ENCODE results near the gene TPPP3.
"Not testable (repeated sequence)": the region's sequence is repeated elsewhere in the genome, so short reads cannot be mapped to it uniquely, and the experiment has no call there.

TPPP3 gene

GRCh38 chr16:67384778-67385510 is 8.4 kb downstream of the TPPP3 start:
- TF ChIP-seq, protein P1, sequence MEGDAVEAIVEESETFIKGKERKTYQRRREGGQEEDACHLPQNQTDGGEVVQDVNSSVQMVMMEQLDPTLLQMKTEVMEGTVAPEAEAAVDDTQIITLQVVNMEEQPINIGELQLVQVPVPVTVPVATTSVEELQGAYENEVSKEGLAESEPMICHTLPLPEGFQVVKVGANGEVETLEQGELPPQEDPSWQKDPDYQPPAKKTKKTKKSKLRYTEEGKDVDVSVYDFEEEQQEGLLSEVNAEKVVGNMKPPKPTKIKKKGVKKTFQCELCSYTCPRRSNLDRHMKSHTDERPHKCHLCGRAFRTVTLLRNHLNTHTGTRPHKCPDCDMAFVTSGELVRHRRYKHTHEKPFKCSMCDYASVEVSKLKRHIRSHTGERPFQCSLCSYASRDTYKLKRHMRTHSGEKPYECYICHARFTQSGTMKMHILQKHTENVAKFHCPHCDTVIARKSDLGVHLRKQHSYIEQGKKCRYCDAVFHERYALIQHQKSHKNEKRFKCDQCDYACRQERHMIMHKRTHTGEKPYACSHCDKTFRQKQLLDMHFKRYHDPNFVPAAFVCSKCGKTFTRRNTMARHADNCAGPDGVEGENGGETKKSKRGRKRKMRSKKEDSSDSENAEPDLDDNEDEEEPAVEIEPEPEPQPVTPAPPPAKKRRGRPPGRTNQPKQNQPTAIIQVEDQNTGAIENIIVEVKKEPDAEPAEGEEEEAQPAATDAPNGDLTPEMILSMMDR (IDR thresholded peaks at IDR 0.05; ENCODE audit: insufficient read depth, low read length, missing control alignments) = no peak
- POLR2A ChIA-PET = no interaction called here
- CTCF ChIA-PET = interaction anchor here (0.9 to 1.5 kb wide), 5 partner anchors 8 to 103 kb away, joined by 3 to 4 read pairs (median 3); partner anchors contain the start of genes ATP6V0D1 and TPPP3
- H3K4me3 ChIP-seq (ENCODE audit: low read depth, low read length) = no peak overlapping the region
- no peak for DNase-seq (ENCODE audit: low read depth, low spot score)

DNA sequence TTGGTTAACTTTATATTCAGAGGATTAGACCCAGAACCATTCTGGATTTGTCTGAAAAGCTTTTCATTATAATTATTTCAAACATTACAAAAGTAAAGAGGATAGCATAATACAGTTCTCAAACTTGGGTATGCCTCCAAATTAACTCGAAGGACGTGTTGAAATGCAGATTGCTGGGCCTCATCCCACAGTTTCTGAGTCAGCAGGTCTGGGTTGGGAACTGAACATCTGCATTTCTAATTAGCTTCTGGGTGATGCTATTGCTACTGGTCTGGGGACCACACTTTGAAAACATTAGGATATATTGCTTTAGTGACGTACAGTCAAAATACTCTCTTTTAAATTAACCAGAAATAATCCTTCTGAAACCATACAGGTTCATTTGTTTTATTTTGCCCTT is 10.0 kb downstream of the TPPP3 start:
- DNase-seq (ENCODE audit: low read depth, low spot score) = no peak
- TF ChIP-seq, protein P1 (IDR thresholded peaks at IDR 0.05; ENCODE audit: insufficient read depth, low read length, missing control alignments) = no peak
- ChIA-PET POLR2A (no interaction called here), CTCF (interaction anchor here (1.1 to 1.7 kb wide), 4 partner anchors 10 to 83 kb away, joined by 3 to 8 read pairs (median 4); partner anchors contain the start of genes TPPP3 and ZDHHC1)
- no peak overlapping the region for H3K4me3 ChIP-seq (ENCODE audit: low read depth, low read length)

GRCh38 chr16:67378642-67379041 is 14.7 kb downstream of the TPPP3 start:
- no peak overlapping the region for H3K4me3 ChIP-seq (ENCODE audit: low read depth, low read length)
- POLR2A ChIA-PET = no interaction called here
- TF ChIP-seq, protein P1 (IDR thresholded peaks at IDR 0.05; ENCODE audit: insufficient read depth, low read length, missing control alignments) = no peak
- no peak for DNase-seq (ENCODE audit: low read depth, low spot score)
- CTCF ChIA-PET = interaction anchor here (0.6 to 1.2 kb wide), 2 partner anchors 15 to 21 kb away, joined by 3 read pairs; partner anchors contain the start of gene TPPP3

DNA sequence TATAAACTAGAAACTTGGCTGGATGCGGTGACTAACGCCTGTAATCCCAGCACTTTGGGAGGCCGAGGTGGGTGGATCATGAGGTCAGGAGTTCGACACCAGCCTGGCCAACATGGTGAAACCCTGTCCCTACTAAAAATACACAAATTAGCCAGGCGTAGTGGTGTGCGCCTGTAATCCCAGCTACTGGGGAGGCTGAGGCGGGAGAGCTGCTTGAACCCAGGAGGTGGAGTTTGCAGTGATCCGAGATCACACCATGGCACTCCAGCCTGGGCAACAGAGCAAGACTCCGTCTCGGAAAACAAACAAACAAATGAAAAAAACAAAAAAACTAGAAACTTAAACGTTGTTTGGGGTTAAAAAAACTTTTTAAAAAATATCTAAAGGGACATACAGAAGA is 17.3 kb downstream of the TPPP3 start:
- DNase-seq (ENCODE audit: low read depth, low spot score); POLR2A ChIA-PET; H3K4me3 ChIP-seq (ENCODE audit: low read depth, low read length): not testable (repeated sequence)
- CTCF ChIA-PET = interaction anchor here (1.1 to 1.4 kb wide), 3 partner anchors 8 to 90 kb away, joined by 3 to 5 read pairs (median 4); no protein-coding TSS in a partner anchor

DNA sequence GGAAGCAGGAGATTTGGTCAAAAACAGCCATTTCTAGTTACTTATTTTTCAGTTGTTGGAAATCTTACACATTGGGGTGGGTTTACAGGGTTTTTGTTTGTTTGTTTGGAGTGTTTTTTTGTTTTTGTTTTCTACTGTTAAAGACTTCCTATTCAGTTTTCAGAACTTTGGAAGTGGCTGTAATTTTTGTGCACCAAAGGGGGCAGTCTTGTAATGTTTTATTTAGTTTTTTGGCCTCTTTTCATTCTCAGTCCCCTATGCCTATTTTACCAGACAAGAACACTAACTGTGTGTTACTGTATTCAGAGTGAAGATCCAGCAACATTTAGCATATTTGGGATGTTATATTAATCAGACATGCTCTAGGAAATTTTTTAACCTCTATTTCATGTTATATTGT is 20.6 kb downstream of the TPPP3 start:
- TF ChIP-seq, protein P1 (IDR thresholded peaks at IDR 0.05; ENCODE audit: insufficient read depth, low read length, missing control alignments) = no peak
- H3K4me3 ChIP-seq (ENCODE audit: low read depth, low read length) = no peak overlapping the region
- no peak for DNase-seq (ENCODE audit: low read depth, low spot score)
- ChIA-PET CTCF (interaction anchor here (0.7 to 2.7 kb wide), 11 partner anchors 8 to 112 kb away, joined by 3 to 8 read pairs (median 5); partner anchors contain the start of gene ZDHHC1), POLR2A (no interaction called here)

DNA sequence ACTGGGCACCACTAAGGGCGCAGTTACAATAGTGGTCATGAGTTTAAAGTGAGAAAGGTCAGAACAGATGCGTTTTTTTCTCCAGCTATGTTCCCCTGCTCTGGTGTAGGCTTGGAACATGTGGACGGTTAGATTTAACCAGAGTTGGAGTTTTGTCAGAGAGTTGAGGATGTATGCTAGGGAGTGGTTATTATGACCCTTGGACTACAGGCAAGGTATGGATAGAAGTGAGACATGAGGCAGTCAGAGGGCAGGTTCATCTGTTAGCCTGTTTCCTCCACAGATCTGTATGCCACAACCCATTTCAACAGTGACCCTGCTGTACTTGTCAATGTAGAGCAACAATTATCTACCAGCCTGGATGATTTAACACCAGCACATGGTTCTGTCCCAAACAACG is 22.6 kb downstream of the TPPP3 start:
- POLR2A ChIA-PET = no interaction called here
- TF ChIP-seq, protein P1 (IDR thresholded peaks at IDR 0.05; ENCODE audit: insufficient read depth, low read length, missing control alignments) = no peak
- no peak for DNase-seq (ENCODE audit: low read depth, low spot score)
- no peak overlapping the region for H3K4me3 ChIP-seq (ENCODE audit: low read depth, low read length)
- CTCF ChIA-PET = no interaction called here
